Inferior parietal cortex (tissue), 1 donor: ENCODE results near the gene ZFYVE21.
A peak's percentile ranks its signal among the peaks of the same experiment; 100 is the strongest.
"Not testable (repeated sequence)": the region's sequence is repeated elsewhere in the genome, so short reads cannot be mapped to it uniquely, and the experiment has no call there.

Experiments
- DNase-seq: peaks from one replicate; pipeline ENCODE4 v3.0.0-alpha.2; 2016; ENCODE audit errors: extremely low spot score

ZFYVE21 gene

DNA sequence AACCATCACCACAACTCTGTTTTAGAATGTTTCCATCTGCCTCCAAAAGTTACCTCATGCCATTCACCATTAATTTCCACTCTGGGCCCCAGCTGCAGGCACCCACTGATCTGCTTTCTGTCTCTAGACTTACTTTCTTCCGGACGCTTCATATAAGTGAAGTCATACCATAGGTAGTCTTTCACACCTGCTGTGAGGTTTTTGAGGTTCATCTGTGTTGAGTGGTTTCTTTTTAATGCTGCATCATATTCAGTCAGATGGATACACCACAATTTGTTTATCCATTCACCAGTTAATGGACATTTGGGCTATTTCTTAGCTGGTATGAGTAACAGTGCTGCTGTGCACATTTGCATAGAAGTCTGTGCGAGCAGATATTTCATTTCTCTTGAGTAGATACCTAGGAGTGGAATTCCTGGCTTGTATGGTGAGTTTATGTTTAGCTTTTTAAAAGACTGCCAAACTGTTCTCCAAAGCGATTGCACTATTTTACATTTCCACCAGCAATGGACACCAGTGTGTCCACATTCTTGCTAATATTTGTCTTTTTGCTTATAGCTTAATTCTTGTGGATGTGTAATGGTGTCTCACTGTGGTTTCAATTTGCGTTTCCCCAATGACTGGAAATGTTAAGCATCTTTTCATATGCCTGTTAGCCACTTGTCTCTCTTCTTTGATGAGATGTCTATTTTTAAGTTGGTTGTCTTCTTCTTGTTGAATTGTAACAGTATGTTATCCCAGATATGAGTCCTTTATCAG lies 48.3 kb downstream of the ZFYVE21 start:
- DNase-seq = no peak

- no peak for DNase-seq
Observed at GRCh38 chr14:103765526-103765925, 49.9 kb downstream of the ZFYVE21 start.

- DNase-seq = no peak
Observed at GRCh38 chr14:103767336-103767894, 51.8 kb downstream of the ZFYVE21 start.

DNA sequence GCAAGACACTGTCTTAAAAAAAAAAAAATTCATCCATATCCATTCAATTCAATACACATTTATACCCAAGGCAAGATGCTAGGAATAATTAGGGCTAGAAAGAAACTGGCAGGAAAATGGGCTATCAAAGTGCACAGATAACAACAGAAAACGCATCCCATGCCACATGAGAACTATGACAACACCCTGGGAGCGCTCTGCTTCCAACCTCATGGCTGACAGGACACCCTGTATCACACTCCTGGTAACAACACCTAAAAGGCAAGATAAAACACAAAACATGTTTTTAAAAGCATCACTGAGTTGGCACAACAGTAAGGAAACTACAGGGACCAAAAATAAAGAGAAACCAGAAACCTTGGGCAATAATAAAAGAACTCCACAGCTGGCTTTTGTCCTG lies 54.9 kb downstream of the ZFYVE21 start:
- no peak for DNase-seq

- DNase-seq = no peak
Observed at GRCh38 chr14:103770902-103771301, 55.3 kb downstream of the ZFYVE21 start.

- no peak for DNase-seq
Observed at GRCh38 chr14:103772078-103772712, 56.6 kb downstream of the ZFYVE21 start.

DNA sequence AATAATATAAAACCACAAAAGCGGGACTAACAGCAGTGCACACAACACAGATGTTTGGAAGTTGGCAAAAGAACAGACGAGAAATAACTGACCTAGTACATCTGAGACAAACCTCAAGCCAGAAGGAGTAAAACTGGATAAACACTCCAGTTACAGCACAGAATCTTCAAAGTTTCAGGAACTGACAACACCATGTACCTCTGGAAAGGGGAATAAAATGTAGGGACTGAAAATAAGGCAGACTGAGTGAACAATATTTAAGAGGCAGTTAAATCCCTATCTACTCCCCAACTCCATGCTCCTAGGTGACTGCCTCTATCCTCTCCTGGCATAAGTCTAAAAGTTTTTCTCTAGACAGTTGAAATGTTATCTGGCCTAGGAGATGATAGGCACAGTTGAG lies 57.9 kb downstream of the ZFYVE21 start:
- DNase-seq = no peak

GRCh38 chr14:103775506-103775905 lies 59.9 kb downstream of the ZFYVE21 start:
- peak; percentile 17 for DNase-seq

- DNase-seq = not testable (repeated sequence)
Observed at GRCh38 chr14:103776319-103776718, 60.7 kb downstream of the ZFYVE21 start.

DNA sequence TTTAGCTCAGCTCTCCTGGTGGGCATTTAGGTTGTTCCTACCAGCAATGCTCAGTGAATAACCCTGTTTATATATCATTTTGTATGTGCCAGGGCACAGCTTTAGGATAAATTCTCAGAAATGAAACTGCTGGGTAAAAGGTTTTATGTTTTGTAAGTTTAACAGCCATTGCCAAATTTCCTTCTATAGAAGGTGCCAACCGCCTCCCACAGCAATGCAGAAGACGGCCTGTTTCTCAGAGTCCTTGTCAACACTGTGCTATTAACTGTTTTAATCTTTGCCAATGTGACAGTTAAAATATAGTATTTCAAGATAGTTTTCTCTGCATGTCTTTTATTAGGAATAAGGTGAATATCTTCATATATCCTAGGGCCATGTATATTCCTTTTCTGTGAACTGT lies 66.8 kb downstream of the ZFYVE21 start:
- DNase-seq = peak; percentile 26
